ENCODE measurements around the gene COMMD6.

GRCh38 chr13:75482820-75483079 is 54.9 kb downstream of the COMMD6 start:
- TF ChIP-seq CTCF (IDR thresholded peaks at IDR 0.05) (no peak), POLR2A (IDR thresholded peaks at IDR 0.05) (no peak)

All from testis (tissue), 2 donors.